ENCODE data around the gene EHBP1.

GRCh38 chr2:62745891-62746481, 40.5 kb downstream of the EHBP1 start:
- TF ChIP-seq POLR2A (IDR thresholded peaks at IDR 0.05) (no peak), CTCF (IDR thresholded peaks at IDR 0.05 in 4 of 5, conservative IDR thresholded peaks at IDR 0.05 in 1 of 5) (no peak)

All from gastrocnemius medialis (tissue), 4 donors.